SU-DHL-6 (cell line): Measurements from ENCODE around the gene PSTPIP1.

ENCODE experiments used
- CTCF ChIP-seq: fragments of 200-600 bp; sonication (generic); IDR thresholded peaks from one replicate; pipeline ENCODE4 v1.5.1; 2017; ENCODE audit warnings: antibody characterized with exemption, mild to moderate bottlenecking, low read length, moderate library complexity; ENCODE audit not compliant: insufficient read depth, poor library complexity, severe bottlenecking
- EZH2phosphoT487 ChIP-seq: fragments of 200-600 bp; sonication (generic), shearing (Covaris generic); conservative IDR thresholded peaks from 2 replicates; pipeline ENCODE4 v1.6.1; 2018; ENCODE audit warnings: mild to moderate bottlenecking, antibody characterized with exemption, low read length, moderate library complexity, mixed read lengths

DNA sequence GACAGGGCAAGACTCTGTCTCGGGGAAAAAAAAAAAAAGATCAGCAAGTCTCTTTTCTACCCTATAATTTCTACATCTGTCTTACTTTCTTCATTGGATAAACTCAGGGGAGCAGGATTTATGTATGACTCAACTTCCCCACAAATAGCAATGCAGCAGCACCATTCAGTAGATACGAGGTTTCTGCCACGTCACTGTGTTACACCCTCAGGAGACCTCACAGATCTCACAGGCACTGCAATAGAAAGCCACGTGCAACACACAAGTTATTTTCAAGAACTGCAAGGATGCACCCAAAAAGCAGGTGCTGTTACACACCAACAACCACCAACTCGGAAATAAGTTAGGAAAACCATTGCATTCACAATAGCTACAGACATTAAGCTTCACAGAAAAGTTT lies 45.7 kb downstream of the PSTPIP1 start:
- TF ChIP-seq CTCF, result no peak
- TF ChIP-seq EZH2phosphoT487, result no peak
